ENCODE measurements around the gene TIMM10B. TPM values are rescaled to one million over a fixed set of nuclear protein-coding genes. Genes with fewer than 3 reads are reported as not detected.
A peak's percentile ranks its signal among the peaks of the same experiment; 100 is the strongest.

The TIMM10B gene
- total RNA-seq, 1 donor from 2014 or later = 37.2 TPM

GRCh38 chr11:6474413-6474792, 6.9 kb upstream of the TIMM10B start:
- no peaks in the 10 kb centered on the region for H3K9me3 ChIP-seq (ENCODE audit: low read depth)
- H3K9me3 Mint-ChIP-seq = no peaks in the 10 kb centered on the region
- peaks cover 36% of the 10 kb centered on the region for H3F3A ChIP-seq (ENCODE audit: low read depth)
- peak overlapping the region; percentile 100 for H3K4me2 ChIP-seq
- peaks cover 11% of the 10 kb centered on the region for H3K4me1 ChIP-seq
- H3K27ac ChIP-seq = peak overlapping the region; percentile 88
- peak overlapping the region; percentile 86 for H3K4me3 Mint-ChIP-seq
- peak overlapping the region; percentile 52 for H3K9ac ChIP-seq
- H3K36me3 ChIP-seq = no peaks in the 10 kb centered on the region
- H4K20me1 ChIP-seq (ENCODE audit: low read depth) = no peaks in the 10 kb centered on the region
- peaks cover 6% of the 10 kb centered on the region for H3K27me3 Mint-ChIP-seq (ENCODE audit: insufficient read depth, low read depth)
- TF ChIP-seq CTCF (IDR thresholded peaks at IDR 0.05) (no peak), EZH2phosphoT487 (IDR thresholded peaks at IDR 0.05) (no peak), EZH2 (IDR thresholded peaks at IDR 0.05) (no peak)
- no peaks in the 10 kb centered on the region for H3K27me3 ChIP-seq
- H3K36me3 Mint-ChIP-seq = peaks cover 17% of the 10 kb centered on the region
- peak overlapping the region; percentile 90 for H2AFZ ChIP-seq (replicated peaks)
- H3K27ac Mint-ChIP-seq = peak overlapping the region; percentile 87
- DNase-seq (ENCODE audit: low spot score) = no peak
- peak overlapping the region; percentile 99 for H3K4me3 ChIP-seq
- H3K4me1 Mint-ChIP-seq = peaks cover 23% of the 10 kb centered on the region
- H3K79me2 ChIP-seq (ENCODE audit: low read depth) = peaks cover 12% of the 10 kb centered on the region

DNA sequence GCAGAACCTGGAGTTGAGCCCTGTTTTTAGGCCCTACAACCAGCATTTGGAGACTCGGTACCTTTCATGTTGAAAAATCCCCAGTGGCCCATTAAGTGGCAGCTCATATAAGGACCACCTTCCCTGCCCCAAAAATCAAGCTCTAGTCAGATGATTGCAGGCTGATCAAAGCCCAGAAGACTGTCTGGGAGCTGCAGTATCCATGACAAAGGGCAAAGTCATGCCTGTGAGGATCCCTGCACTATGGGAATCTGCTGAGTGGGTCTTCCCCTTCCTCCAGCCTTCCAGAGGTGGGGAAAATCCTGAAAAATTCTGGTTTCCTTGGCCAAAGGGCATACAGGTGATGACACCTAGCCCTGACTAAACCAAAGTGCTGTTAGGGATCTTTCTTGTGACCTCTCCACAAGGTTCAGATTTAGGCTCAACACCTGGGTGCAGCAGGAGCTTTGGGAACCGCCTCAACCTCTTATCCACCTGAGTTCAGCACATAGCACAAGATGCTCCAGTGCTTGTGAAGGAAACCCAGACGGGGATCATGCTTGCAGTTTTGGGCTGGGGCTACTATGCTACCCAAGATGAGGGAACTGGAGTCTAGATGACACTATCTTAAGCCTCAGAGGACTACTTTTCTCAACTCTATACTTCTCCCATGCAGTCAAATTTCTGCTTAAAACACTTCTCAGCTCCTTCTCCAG, 6.3 kb upstream of the TIMM10B start:
- H2AFZ ChIP-seq (replicated peaks) = no peak overlapping the region
- DNase-seq (ENCODE audit: low spot score) = no peak
- H3K4me1 Mint-ChIP-seq = peaks cover 25% of the 10 kb centered on the region
- no peaks in the 10 kb centered on the region for H3K36me3 ChIP-seq
- H3K27me3 ChIP-seq = no peaks in the 10 kb centered on the region
- H3K4me2 ChIP-seq = peak overlapping the region; percentile 100
- peaks cover 17% of the 10 kb centered on the region for H3K79me2 ChIP-seq (ENCODE audit: low read depth)
- H3K9me3 ChIP-seq (ENCODE audit: low read depth) = no peaks in the 10 kb centered on the region
- no peaks in the 10 kb centered on the region for H4K20me1 ChIP-seq (ENCODE audit: low read depth)
- H3K4me3 Mint-ChIP-seq = peak overlapping the region; percentile 86
- H3K9ac ChIP-seq = no peak overlapping the region
- peak overlapping the region; percentile 99 for H3K4me3 ChIP-seq
- H3K36me3 Mint-ChIP-seq = peaks cover 17% of the 10 kb centered on the region
- H3F3A ChIP-seq (ENCODE audit: low read depth) = peaks cover 33% of the 10 kb centered on the region
- peaks cover 7% of the 10 kb centered on the region for H3K4me1 ChIP-seq
- no peak overlapping the region for H3K27ac ChIP-seq
- H3K27me3 Mint-ChIP-seq (ENCODE audit: insufficient read depth, low read depth) = peaks cover 6% of the 10 kb centered on the region
- no peak overlapping the region for H3K27ac Mint-ChIP-seq
- no peak for TF ChIP-seq CTCF (IDR thresholded peaks at IDR 0.05)
- no peak for TF ChIP-seq EZH2phosphoT487 (IDR thresholded peaks at IDR 0.05)
- no peak for TF ChIP-seq EZH2 (IDR thresholded peaks at IDR 0.05)
- H3K9me3 Mint-ChIP-seq = no peaks in the 10 kb centered on the region

GRCh38 chr11:6475936-6476335, 5.4 kb upstream of the TIMM10B start:
- H3K36me3 Mint-ChIP-seq = peaks cover 17% of the 10 kb centered on the region
- Histone ChIP-seq H3K27me3 (no peaks in the 10 kb centered on the region), H3F3A (ENCODE audit: low read depth) (peaks cover 33% of the 10 kb centered on the region), H3K27ac (no peak overlapping the region), H3K9me3 (ENCODE audit: low read depth) (no peaks in the 10 kb centered on the region), H3K36me3 (no peaks in the 10 kb centered on the region), H3K4me3 (no peak overlapping the region), H3K9ac (no peak overlapping the region), H3K79me2 (ENCODE audit: low read depth) (peaks cover 25% of the 10 kb centered on the region), H3K4me2 (no peak overlapping the region), H2AFZ (replicated peaks) (no peak overlapping the region), H4K20me1 (ENCODE audit: low read depth) (no peaks in the 10 kb centered on the region), H3K4me1 (peaks cover 12% of the 10 kb centered on the region)
- peaks cover 6% of the 10 kb centered on the region for H3K27me3 Mint-ChIP-seq (ENCODE audit: insufficient read depth, low read depth)
- TF ChIP-seq EZH2 (IDR thresholded peaks at IDR 0.05) = no peak
- TF ChIP-seq CTCF (IDR thresholded peaks at IDR 0.05) = no peak
- TF ChIP-seq EZH2phosphoT487 (IDR thresholded peaks at IDR 0.05) = no peak
- DNase-seq (ENCODE audit: low spot score) = peak; percentile 15
- H3K9me3 Mint-ChIP-seq = no peaks in the 10 kb centered on the region
- H3K27ac Mint-ChIP-seq = peak overlapping the region; percentile 46
- peaks cover 35% of the 10 kb centered on the region for H3K4me1 Mint-ChIP-seq
- H3K4me3 Mint-ChIP-seq = peak overlapping the region; percentile 71
